GM12864 (cell line): ENCODE results near the gene SLC29A2.

Source experiments
- DNase-seq: peaks from one replicate; pipeline ENCODE4 v3.0.0-alpha.2; 2011; ENCODE audit warnings: low read depth
- H3K4me3 ChIP-seq: 2 replicates; pipeline ENCODE4 v1.5.1; 2011; ENCODE audit warnings: mild to moderate bottlenecking, low read depth, low read length, control low read depth
- TF ChIP-seq, protein P1 (sequence below): IDR thresholded peaks from 2 replicates; pipeline ENCODE4 v1.5.1; 2011; ENCODE audit warnings: low read depth, mild to moderate bottlenecking, moderate library complexity, low read length, control low read depth, inconsistent platforms; ENCODE audit errors: missing control alignments

The SLC29A2 gene

GRCh38 chr11:66373265-66373664 lies 1.7 kb upstream of the SLC29A2 start:
- TF ChIP-seq, protein P1, sequence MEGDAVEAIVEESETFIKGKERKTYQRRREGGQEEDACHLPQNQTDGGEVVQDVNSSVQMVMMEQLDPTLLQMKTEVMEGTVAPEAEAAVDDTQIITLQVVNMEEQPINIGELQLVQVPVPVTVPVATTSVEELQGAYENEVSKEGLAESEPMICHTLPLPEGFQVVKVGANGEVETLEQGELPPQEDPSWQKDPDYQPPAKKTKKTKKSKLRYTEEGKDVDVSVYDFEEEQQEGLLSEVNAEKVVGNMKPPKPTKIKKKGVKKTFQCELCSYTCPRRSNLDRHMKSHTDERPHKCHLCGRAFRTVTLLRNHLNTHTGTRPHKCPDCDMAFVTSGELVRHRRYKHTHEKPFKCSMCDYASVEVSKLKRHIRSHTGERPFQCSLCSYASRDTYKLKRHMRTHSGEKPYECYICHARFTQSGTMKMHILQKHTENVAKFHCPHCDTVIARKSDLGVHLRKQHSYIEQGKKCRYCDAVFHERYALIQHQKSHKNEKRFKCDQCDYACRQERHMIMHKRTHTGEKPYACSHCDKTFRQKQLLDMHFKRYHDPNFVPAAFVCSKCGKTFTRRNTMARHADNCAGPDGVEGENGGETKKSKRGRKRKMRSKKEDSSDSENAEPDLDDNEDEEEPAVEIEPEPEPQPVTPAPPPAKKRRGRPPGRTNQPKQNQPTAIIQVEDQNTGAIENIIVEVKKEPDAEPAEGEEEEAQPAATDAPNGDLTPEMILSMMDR, result no peak
- no peak for DNase-seq
- H3K4me3 ChIP-seq, result no peak overlapping the region

DNA sequence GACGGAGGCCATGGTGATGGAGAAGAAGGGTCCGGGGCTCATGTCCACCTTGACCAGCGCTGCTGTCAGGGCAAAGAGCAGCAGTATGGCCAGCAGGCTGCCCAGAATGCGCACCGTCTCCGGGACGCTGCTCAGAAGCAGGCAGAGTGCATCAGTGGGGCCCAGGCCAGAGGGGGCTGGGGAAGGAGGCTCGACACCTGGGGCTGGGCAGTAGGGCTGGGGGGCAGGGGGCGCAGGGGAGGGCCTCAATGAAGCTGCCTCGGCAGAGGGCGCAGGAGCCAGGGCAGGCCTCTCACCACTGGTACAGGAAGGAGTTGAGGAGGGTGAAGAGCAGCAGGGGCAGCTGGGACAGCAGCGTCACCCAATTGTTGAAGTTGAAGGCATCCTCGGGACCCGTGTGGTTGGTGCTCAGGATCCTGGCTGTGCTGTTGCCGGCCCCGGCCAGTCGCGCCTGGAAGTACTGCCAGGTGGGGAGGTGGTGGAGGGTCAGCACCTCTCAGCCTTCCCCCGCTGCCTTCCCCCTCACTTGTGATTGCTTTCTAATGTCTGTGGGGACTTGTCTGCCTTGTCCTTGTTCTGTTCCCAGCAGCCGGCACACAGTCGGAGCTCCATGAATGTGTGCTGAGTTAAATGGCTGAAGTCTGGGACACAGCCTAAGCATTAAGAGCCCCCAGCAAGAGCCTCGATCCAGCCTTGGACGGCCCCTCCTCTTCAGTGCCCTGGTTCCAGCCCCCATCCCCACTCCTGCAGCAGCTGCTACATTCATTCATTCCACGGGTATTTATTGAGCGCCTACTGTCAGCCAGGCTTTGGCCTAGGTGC lies 2.3 kb downstream of the SLC29A2 start:
- no peak overlapping the region for H3K4me3 ChIP-seq
- TF ChIP-seq, protein P1, result no peak
- no peak for DNase-seq

GRCh38 chr11:66368484-66368883 lies 3.1 kb downstream of the SLC29A2 start:
- DNase-seq, result no peak
- TF ChIP-seq, protein P1, result no peak

GRCh38 chr11:66367561-66368312 lies 3.8 kb downstream of the SLC29A2 start:
- no peak overlapping the region for H3K4me3 ChIP-seq
- DNase-seq, result no peak
- TF ChIP-seq, protein P1, result no peak

More at GRCh38 chr11:66368484-66368883, 3.1 kb downstream of the SLC29A2 start:
- no peak overlapping the region for H3K4me3 ChIP-seq

DNA sequence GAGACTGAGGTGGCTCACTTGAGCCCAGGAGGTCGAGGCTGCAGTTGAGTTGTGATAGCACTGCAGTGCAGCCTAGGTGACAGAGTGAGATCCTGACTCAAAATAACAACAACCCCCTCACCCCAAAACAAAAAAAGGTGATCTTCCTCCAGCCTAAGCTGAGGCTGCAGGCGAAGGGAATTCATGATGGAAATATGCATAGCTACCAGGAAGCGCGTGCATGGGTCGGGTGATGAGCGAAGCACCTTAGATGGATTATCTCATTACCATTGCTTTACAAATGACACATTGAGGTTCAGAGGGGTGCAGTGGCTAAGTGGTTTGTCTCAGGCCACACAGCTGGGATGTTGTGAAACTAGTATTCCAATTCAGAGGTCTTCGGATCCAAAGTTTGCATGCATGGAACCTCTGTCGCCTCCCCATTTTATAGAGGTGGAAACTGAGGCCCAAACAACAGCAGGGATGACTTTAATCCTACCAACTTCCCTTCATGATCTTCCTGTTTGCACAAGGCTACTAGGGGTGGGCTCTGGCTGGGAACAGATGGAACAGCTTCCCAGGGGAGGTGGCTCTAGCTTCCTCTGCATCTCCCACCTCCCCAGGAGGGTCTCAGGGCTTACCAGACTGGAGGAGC lies 4.6 kb downstream of the SLC29A2 start:
- no peak overlapping the region for H3K4me3 ChIP-seq
- DNase-seq, result no peak
- TF ChIP-seq, protein P1, result no peak

DNA sequence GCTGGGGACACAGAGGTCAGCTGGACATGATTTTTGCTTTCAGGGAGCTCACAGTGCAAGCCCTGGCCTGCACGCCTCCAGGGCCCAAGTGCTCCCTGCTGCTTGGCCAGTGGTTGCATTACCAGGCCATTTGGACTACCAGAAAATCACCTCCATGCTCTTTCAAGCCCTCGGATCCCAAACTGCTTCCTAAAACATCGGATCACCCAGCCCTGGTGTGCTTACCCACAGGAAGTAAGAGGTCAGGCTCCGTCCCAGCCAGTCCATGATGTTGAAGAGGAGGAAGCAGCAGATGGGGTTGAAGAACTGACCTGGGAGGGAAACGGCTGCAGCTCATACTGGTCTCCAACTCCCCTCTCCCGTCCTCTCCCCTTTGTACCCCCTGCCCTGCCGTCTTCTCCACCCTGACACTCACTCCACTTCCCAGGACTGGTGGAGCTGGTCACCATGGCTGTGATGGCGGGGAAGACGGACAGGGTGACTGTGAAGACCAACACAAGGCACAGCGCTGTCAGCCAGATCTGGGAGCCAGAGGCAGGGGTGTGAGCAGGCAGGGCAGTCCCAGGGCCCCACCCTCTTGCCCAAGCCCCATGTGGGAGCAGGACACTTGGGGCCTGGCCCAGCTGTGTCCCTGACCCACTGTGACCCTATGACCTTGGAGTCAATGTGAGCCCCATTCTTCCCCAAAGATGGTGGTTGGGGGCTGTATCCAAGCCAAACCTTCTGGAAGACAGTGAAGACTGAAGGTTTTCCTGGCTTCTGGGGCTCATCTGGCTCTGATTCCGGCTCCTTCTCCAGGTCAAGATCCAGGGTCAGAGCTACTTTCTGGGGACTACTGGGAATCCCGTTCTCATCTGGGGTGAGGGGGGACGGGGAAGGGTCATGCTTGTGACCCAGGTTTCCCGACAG lies 5.6 kb downstream of the SLC29A2 start:
- H3K4me3 ChIP-seq, result no peak overlapping the region
- TF ChIP-seq, protein P1, result no peak
- no peak for DNase-seq
